ENCODE data around the gene ME1.
A peak's percentile ranks its signal among the peaks of the same experiment; 100 is the strongest.
"Not testable (repeated sequence)": the region's sequence is repeated elsewhere in the genome, so short reads cannot be mapped to it uniquely, and the experiment has no call there.

ME1 gene

DNA sequence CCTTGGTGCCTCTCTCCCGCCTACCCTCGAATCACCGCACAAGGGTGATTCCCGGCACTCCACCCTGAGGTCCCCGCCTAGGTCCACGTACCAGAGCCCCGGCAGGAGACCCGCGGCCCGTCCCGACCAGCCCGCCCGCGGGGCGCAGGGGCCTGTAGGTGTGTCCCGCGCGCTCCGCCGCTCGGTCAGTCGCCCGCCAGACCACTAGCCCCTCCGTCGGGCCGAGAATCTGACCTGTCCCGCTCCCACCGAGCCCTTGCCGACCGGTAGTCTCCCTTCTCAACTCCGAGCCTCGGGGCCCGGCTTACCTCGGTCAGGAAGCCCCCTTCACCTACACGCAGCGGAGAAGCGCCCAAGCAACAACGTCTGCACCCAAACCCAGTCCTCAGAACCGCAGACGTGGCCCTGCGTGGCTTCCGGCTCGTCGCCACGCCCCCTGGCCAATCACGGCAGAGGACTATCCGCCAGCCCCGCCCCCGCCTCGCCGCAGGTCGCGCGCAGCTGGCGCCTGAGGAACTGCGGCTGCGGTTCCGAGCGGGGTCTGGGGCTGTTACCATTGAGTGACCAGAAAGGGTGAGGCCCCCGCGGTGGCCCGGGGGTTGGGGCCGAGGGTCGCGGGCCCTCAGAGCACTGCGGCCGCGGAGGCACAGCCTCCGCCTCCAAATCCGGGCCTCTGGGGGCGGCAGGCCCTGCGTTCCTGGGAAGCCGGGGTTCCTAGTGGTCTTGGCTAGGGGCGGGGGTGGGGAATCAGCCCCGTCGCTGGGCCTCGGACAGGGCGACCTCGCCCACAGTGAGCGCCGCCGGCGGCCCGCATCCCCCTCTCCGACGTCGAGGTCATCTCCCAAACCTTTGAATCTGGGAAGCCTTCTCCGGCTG, 237.7 kb downstream of the ME1 start, which contains the start of the genes PGM3 and RWDD2A:
Gene PGM3, minus strand, starts transcription at position 395 of the 876 bp plus-strand sequence. CDS start 2,253 bp downstream, outside the sequence.
Gene RWDD2A, plus strand, starts transcription at position 487 of the 876 bp plus-strand sequence. CDS start 1,095 bp downstream, outside the sequence.
- peak; percentile 71 to 84 for DNase-seq (ENCODE audit: low read depth in 1 of 2, low spot score in 1 of 2)

DNA sequence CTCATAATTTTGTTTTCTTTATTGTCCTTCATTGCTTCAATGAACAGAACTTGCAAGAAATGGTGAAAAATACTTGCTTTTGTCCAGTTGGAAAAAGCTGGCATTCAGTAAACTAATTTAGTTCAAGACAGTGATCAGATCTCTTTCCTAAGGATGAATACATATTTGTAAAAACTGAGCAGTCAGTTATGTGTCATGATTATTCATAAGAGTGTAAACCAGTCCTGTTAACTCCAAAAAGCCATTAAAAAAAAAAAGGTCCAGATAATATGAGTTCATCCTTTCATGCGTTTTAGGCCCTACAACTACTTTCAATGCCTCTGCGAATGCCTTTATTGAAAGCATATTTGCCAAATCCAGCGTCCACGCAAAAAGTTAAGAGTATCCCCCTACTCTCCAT, 238.4 kb downstream of the ME1 start:
- no peak for DNase-seq (ENCODE audit: low read depth in 1 of 2, low spot score in 1 of 2)

DNA sequence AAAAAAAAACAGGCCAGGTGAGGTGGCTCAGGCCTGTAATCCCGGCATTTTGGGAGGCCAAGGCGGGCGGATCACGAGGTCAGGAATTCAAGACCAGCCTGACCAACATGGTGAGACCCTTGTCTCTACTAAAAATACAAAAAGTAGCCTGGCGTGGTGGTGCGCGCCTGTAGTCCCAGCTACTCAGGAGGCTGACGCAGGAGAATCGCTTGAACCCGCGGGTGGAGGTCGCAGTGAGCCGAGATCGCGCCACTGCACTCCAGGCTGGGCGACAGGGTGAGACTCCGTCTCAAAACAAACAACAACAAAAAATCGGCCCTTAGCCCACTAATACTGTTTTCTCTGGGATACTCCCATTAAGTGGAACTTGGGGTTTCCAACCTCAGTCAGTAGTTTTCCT, 238.9 kb downstream of the ME1 start:
- not testable (repeated sequence) for DNase-seq (ENCODE audit: low read depth in 1 of 2, low spot score in 1 of 2)

DNA sequence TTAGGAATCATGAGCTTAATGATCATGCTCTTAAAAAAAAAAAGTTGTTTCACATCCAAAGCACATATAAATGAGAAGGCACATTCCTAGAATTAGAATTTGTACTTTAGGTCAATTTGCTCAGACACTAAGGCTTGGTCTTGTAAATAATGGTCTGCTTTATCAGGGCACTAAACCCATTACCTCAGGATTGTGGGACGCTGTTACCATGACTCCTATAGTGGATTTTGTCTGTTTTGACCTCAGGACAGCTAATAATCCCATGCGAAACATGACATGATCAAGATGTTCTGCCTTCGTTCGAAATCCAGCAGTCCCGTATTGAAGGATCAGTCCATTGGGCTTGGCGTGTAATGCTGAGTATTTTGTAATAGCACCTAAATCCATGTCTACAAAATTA, 240.2 kb downstream of the ME1 start:
- DNase-seq (ENCODE audit: low read depth in 1 of 2, low spot score in 1 of 2) = no peak

DNA sequence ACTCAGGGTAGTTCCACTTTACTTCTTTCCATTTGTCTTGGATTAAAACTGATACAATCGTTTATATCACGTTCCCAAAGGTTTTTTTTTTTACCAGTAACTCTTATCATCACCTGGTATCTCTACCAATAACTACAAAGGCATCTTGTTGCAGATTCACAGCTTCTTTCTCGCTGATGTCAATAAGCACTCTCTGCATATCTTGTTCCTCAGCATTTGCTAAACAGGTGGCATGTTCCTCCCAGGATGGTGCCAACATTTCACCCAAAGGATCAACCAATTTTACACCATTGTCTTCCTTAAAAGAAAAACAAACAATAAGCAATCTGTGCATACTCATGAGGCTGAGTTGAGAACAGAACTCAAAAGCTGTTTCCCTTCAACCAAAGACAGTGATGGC, 242.3 kb downstream of the ME1 start:
- no peak for DNase-seq (ENCODE audit: low read depth in 1 of 2, low spot score in 1 of 2)

DNA sequence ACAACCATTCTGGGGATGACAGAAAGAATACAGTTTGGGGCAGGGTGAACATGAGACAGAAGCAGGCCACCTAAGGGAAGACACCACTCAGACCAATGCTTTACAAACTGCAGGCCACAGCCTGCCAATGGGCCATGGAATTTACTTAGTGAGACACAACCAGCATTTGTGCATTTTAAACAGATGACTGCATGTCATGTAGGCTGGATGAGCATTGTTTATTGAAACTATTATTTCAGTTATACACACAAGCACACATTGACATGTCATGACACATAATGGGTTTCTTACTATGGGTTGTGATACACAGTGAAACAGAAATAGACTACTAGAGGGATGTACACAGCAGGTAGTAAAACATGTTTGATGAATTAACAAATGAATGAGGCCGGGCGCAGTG, 245.8 kb downstream of the ME1 start:
- DNase-seq (ENCODE audit: low read depth in 1 of 2, low spot score in 1 of 2) = no peak

DNA sequence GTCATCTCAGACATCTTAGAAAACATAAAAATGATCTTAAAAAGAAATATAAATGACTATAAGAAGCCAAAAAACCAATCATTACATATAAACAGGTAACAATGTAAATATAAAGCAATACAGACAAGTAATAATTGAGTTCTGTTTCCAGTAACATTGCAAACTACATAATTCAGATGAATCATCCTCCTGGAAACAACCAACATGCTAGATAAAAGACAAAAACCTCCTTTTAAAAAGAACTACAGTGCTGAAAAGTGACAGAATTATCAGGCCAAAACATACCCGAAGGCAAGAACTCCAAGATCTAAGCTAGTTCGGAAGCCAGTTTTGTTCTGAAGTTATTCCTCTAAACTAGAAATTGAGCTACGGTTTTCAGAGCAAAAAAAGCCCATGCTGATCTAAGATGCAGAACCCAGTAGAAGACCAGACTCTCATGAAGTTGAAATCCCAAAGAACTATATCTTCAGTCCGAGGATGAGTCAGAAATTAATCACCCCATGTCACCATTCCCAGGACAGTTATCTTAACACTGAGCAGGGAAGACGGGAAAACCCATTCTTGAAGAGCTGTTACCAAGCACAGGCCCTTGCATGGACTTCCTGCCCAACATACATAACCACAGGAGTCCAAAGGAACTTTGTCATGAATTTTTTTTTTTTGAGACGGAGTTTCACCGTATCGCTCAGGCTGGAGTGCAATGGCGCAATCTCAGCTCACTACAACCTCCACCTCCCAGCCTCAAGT, 247.6 kb downstream of the ME1 start:
- no peak for DNase-seq (ENCODE audit: low read depth in 1 of 2, low spot score in 1 of 2)

DNA sequence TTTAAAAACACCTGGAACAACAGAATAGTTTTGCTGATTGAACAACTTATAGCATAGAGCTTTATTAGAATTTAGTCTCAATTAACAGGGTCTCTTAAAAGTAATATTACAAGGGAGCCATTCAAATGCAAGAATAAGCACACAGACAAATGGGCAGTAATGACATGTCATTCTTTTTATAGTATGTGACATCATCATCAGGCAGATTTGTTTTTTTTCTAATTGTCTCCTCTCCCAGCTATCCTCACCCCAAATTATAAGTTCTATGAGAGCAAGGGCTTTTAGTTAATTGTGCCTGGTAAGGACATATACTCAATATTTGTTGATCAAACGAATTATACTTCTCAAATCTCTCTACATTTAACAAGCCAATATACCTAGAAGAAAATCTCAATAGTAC, 248.7 kb downstream of the ME1 start:
- no peak for DNase-seq (ENCODE audit: low read depth in 1 of 2, low spot score in 1 of 2)

DNA sequence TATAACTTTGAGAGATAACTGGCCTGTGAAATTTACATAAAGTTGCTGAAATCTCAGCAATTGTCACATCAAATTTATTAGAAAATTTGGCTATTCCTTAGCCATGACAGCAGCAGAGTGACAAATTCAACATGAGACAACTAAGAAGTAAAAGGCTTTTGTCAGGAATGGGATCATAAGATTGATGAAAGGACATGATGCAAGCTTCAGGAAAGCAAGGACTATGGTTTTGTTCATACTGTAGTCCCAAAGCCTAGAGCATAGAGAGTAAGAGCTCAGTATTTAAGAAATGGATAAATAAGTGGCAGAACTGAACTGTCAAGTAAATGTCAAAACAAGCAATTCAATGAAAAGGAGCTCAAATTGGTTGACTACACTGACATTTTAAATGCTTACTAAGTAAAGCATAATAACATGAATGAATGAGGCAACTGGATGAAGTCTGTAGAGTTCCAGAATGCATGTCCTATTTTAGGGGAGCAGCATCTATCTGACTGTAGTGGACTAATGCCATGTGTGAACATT, 250.4 kb downstream of the ME1 start:
- no peak for DNase-seq (ENCODE audit: low read depth in 1 of 2, low spot score in 1 of 2)

DNA sequence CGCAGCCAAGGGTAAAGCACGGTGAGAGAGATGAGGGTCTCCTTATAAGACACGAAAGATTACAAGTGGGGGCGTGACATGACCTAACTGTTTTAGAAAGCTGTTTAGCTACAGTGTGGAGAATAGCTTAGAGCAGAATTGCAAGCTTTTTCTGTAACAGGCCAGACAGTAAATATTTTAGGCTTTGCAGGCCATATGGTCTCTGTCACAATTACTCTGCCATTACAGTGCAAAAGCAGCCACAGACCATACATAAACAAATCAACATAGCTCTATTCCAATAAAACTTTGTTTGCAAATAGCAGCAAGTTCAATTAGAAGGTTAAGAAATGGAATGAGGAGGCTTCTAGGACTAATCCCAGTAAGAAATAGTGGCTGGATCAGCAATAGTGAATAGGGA, 254.6 kb downstream of the ME1 start:
- DNase-seq (ENCODE audit: low read depth in 1 of 2, low spot score in 1 of 2) = no peak

DNA sequence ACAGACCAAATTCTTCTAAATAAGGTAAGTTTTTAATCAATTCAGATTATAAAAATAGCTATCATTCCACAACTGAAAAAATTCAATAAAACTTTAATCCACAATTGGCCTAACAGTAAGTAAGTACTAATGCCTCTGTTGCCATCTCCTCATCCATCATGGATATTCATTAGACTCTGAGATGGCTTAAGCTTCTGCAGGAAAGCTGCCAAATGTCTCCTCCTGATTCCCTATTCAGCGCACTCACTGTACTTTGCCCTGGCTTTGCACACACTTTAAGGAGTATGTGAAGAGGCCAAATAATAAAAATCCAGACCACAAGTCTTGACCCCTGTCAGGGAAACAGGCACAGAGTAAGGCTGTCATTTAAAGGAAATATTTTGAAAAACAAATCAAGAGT, 261.3 kb downstream of the ME1 start:
- no peak for DNase-seq (ENCODE audit: low read depth in 1 of 2, low spot score in 1 of 2)

DNA sequence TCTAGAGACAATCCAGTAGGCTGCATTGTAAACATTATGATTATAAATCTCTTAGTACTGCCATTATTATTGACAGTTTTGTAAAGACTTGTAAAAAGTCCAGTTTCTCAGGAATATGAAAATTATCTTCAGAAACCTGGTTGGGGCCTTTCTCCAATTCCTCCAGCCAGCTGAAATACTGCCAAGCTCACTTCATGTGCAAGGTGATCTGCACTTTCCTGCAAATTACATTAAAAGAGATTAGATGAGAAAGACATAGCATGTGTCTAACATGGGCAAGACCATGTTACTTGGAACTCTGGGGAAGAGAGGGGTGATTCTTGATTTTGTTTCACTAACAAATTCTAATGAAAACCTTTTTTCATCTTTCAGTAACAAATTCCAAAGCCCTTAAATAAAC, 261.7 kb downstream of the ME1 start:
- DNase-seq (ENCODE audit: low read depth in 1 of 2, low spot score in 1 of 2) = no peak

DNA sequence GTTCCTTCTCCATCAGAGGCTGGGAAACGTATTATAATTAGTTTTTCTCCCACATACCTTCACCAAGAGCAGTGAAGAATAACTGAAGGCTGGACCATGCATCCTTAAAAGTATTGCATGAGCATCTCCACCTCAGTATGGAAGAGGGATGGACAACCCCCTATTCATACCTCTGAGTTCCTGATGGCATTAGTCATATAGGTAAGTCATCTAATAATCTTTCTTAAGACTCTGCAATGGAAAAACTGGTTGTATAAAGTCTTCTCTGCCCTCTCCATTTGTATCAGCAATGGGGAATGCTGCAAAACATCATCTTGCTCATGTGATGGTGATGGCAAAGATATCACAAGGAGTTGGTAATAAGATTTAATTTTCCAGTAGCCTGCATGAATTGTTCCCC, 262.3 kb downstream of the ME1 start:
- DNase-seq (ENCODE audit: low read depth in 1 of 2, low spot score in 1 of 2) = no peak

DNA sequence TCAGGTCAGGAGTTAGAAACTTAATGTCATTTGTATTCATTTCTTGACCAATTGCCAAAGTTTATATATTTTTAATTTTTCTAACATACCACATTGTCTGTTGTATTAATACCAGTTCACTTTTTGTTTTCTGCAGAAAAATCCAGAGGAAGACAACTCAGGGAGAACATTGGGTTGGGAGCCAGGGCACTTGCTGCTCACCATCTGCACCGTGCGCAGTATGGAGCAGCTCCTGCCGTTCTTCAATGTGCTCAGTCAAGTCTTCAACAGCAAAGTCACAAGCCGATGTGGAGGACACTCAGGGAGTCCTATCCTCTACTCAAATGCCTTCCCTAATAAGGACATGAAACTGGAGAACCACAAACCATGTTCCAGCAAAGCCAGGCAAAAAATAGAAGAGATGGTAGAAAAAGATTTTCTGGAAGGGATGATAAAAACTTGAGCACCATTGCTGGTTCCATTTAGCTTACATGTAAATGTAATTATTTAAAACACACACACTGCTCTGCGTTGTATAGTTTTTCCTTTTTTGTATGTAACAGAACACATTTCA, 263.0 kb downstream of the ME1 start:
- no peak for DNase-seq (ENCODE audit: low read depth in 1 of 2, low spot score in 1 of 2)

Measured in activated T-helper 1 cell treated with anti-CD3 and anti-CD28 coated beads, Interleukin-2, amount 50 U/mL, for 16 hours (primary cell).